ELF-1 (cell line): ENCODE results near the gene FURIN.
A peak's percentile ranks its signal among the peaks of the same experiment; 100 is the strongest.
"Not testable (repeated sequence)": the region's sequence is repeated elsewhere in the genome, so short reads cannot be mapped to it uniquely, and the experiment has no call there.

Experiments used
- DNase-seq: peaks from one replicate; pipeline ENCODE4 v3.0.0-alpha.2; 2016; ENCODE audit warnings: low read depth, low spot score

The FURIN gene

GRCh38 chr15:90868261-90868689 lies at the start of gene FURIN:
Gene FURIN, plus strand, starts transcription at chr15:90868588. Its CDS starts 7,153 bp downstream, at chr15:90875741.
- peak; percentile 71 for DNase-seq

- DNase-seq, result no peak
These were observed 49.0 kb upstream of the FURIN start for GRCh38 chr15:90819390-90819789.

- no peak for DNase-seq
These were observed 48.5 kb upstream of the FURIN start for GRCh38 chr15:90819850-90820249.

GRCh38 chr15:90820481-90820880 lies 47.9 kb upstream of the FURIN start:
- DNase-seq, result no peak

GRCh38 chr15:90822204-90822955 lies 46.0 kb upstream of the FURIN start:
- DNase-seq, result no peak

- DNase-seq, result peak; percentile 42
These were observed 44.9 kb upstream of the FURIN start for GRCh38 chr15:90823455-90823974.

- DNase-seq, result not testable (repeated sequence)
These were observed 43.1 kb upstream of the FURIN start for GRCh38 chr15:90825115-90825899.

GRCh38 chr15:90826206-90826885 lies 42.0 kb upstream of the FURIN start:
- not testable (repeated sequence) for DNase-seq

- DNase-seq, result no peak
These were observed 41.4 kb upstream of the FURIN start for GRCh38 chr15:90826886-90827435.

- no peak for DNase-seq
These were observed 40.3 kb upstream of the FURIN start for GRCh38 chr15:90828111-90828510.

GRCh38 chr15:90829126-90829525 lies 39.3 kb upstream of the FURIN start:
- no peak for DNase-seq

GRCh38 chr15:90829942-90830440 lies 38.4 kb upstream of the FURIN start:
- DNase-seq, result no peak

- no peak for DNase-seq
These were observed 33.8 kb upstream of the FURIN start for GRCh38 chr15:90834626-90835025.

GRCh38 chr15:90836296-90836871 lies 32.0 kb upstream of the FURIN start:
- peak; percentile 53 for DNase-seq

- peak; percentile 40 for DNase-seq
These were observed 31.3 kb upstream of the FURIN start for GRCh38 chr15:90837094-90837493.

GRCh38 chr15:90838139-90838538 lies 30.2 kb upstream of the FURIN start:
- no peak for DNase-seq

- no peak for DNase-seq
These were observed 29.8 kb upstream of the FURIN start for GRCh38 chr15:90838544-90838943.

GRCh38 chr15:90839187-90840071 lies 29.0 kb upstream of the FURIN start:
- DNase-seq, result peak; percentile 96

GRCh38 chr15:90840157-90840855 lies 28.1 kb upstream of the FURIN start:
- peak; percentile 73 for DNase-seq
